PC-9 (cell line): ENCODE measurements around the gene SRP9. TPM values are rescaled to one million over a fixed set of nuclear protein-coding genes. Genes with fewer than 3 reads are reported as not detected.
"Not testable (repeated sequence)": the region's sequence is repeated elsewhere in the genome, so short reads cannot be mapped to it uniquely, and the experiment has no call there.

Experiments
- BruUV-seq: library from RNA; stranded (reverse); fragments of 400-500 nt; replicated peaks from 2 replicates; lab custom pipeline; 2021; lab: Mats Ljungman, UMichigan
- CTCF ChIA-PET: fragments of 300-600 bp; sonication (Branson Sonifier 250); formaldehyde crosslinking; loops from one replicate; lab custom pipeline; 2022; ENCODE audit warnings: antibody characterized with exemption; lab: Charles Lee
- POLR2A ChIA-PET: fragments of 300-600 bp; sonication (Branson Sonifier 250); formaldehyde crosslinking; loops from one replicate; lab custom pipeline; 2022; ENCODE audit warnings: antibody characterized with exemption; ENCODE audit not compliant: unreplicated experiment; lab: Charles Lee
- DNase-seq, 2 experiments: peaks; one replicate each; pipeline versions ENCODE4 v3.0.0 to v3.0.0-alpha.2; 2015 to 2022; ENCODE audit warnings: mixed read lengths in 1 of 2
- H2AFZ ChIP-seq: fragments of 200-600 bp; sonication (generic); 2 replicates; pipeline ENCODE4 v1.8.1; 2017; ENCODE audit warnings: antibody characterized with exemption
- H3F3A ChIP-seq: fragments of 200-600 bp; sonication (generic); 2 replicates; pipeline ENCODE4 v1.8.1; 2017; ENCODE audit warnings: antibody characterized with exemption, mild to moderate bottlenecking, low read depth; ENCODE audit not compliant: insufficient read depth
- H3K27ac ChIP-seq: fragments of 200-600 bp; sonication (generic); 2 replicates; pipeline ENCODE4 v1.6.1; 2016; ENCODE audit warnings: mixed run types
- H3K27me3 ChIP-seq: fragments of 200-600 bp; sonication (generic); 2 replicates; pipeline ENCODE4 v1.6.1; 2016; ENCODE audit warnings: low read depth, mixed run types; ENCODE audit not compliant: insufficient read depth
- H3K36me3 ChIP-seq: fragments of 200-600 bp; sonication (generic); 2 replicates; pipeline ENCODE4 v1.6.1; 2016; ENCODE audit warnings: low read depth, mixed run types
- H3K4me1 ChIP-seq: fragments of 200-600 bp; sonication (generic); replicated peaks from 2 replicates; pipeline ENCODE4 v1.6.1; 2016; ENCODE audit warnings: mixed run types; ENCODE audit not compliant: insufficient read depth
- H3K4me2 ChIP-seq: fragments of 200-600 bp; sonication (generic); 2 replicates; pipeline ENCODE4 v1.6.1; 2017; ENCODE audit warnings: mixed run types
- H3K4me3 ChIP-seq: fragments of 200-600 bp; sonication (generic); 2 replicates; pipeline ENCODE4 v1.6.1; 2016; ENCODE audit warnings: mixed run types
- H3K79me2 ChIP-seq: fragments of 200-600 bp; sonication (generic); 2 replicates; pipeline ENCODE4 v1.6.1; 2017; ENCODE audit warnings: low read depth, mixed run types
- H3K9me2 ChIP-seq: fragments of 200-600 bp; sonication (generic); 2 replicates; pipeline ENCODE4 v1.8.1; 2017; ENCODE audit warnings: mild to moderate bottlenecking; ENCODE audit not compliant: insufficient read depth
- H3K9me3 ChIP-seq: fragments of 200-600 bp; sonication (generic); 2 replicates; pipeline ENCODE4 v1.8.1; 2016; ENCODE audit warnings: low read depth; ENCODE audit not compliant: insufficient read depth
- H4K20me1 ChIP-seq: fragments of 200-600 bp; sonication (generic); 2 replicates; pipeline ENCODE4 v1.8.1; 2017; ENCODE audit not compliant: insufficient read depth
- EZH2 ChIP-seq: fragments of 200-600 bp; sonication (generic); IDR thresholded peaks from 2 replicates; pipeline ENCODE4 v1.8.0; 2017; ENCODE audit warnings: antibody characterized with exemption, low read depth
- intact Hi-C: fragments of 100-400 bp; cut with micrococcal nuclease; formaldehyde crosslinking; loops from one replicate; pipeline ENCODE4 v1.10.0; 2022; ENCODE audit not compliant: unreplicated experiment
- total RNA-seq: library from RNA; stranded (reverse); gene quantifications from 2 replicates; pipeline ENCODE4 v1.2.3, GENCODE V29; 2021
- TF ChIP-seq, protein P1 (sequence below): fragments of 200-600 bp; sonication (generic); conservative IDR thresholded peaks from 2 replicates; pipeline ENCODE4 v1.6.1; 2017; ENCODE audit warnings: mixed run types, antibody characterized with exemption, mild to moderate bottlenecking, moderate library complexity

The SRP9 gene
- total RNA-seq, 1 experiment from 2014 or later: 406 TPM

DNA sequence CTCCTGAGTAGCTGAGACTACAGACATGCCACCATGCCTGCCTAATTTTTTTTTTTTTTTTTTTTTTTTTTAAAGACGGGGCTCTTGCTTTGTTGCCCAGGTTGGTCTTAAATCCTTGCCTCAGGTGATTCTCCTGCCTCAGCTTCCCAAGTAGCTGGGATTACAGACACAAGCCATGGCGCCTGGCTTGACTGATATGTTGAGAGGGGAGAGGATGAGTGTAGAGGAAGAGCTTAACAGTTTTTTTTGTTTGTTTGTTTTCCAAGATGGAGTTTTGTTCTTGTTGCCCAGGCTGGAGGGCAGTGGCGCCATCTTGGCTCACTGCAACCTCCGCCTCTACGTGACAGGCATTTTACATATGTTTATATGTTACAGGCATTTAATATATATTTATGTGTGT, 2.5 kb downstream of the SRP9 start:
- intact Hi-C loops: no loop called here
- TF ChIP-seq EZH2: no peak
- TF ChIP-seq, protein P1, sequence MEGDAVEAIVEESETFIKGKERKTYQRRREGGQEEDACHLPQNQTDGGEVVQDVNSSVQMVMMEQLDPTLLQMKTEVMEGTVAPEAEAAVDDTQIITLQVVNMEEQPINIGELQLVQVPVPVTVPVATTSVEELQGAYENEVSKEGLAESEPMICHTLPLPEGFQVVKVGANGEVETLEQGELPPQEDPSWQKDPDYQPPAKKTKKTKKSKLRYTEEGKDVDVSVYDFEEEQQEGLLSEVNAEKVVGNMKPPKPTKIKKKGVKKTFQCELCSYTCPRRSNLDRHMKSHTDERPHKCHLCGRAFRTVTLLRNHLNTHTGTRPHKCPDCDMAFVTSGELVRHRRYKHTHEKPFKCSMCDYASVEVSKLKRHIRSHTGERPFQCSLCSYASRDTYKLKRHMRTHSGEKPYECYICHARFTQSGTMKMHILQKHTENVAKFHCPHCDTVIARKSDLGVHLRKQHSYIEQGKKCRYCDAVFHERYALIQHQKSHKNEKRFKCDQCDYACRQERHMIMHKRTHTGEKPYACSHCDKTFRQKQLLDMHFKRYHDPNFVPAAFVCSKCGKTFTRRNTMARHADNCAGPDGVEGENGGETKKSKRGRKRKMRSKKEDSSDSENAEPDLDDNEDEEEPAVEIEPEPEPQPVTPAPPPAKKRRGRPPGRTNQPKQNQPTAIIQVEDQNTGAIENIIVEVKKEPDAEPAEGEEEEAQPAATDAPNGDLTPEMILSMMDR: no peak
- ChIA-PET POLR2A (interaction anchor here (0.6 to 1.0 kb wide), 4 partner anchors 22 to 204 kb away, joined by 3 to 6 read pairs (median 4); no protein-coding TSS in a partner anchor), CTCF (interaction anchor here (0.6 kb wide), 1 partner anchor 24 kb away, joined by 20 read pairs; no protein-coding TSS in a partner anchor)
- H3F3A ChIP-seq: no peaks in the 10 kb centered on the region; the same call in 1 of the 2 replicates
- no peak overlapping the region for H3K27ac ChIP-seq
- no peak overlapping the region for H2AFZ ChIP-seq
- no TSS peak for BruUV-seq
- no peaks in the 10 kb centered on the region for H3K9me3 ChIP-seq
- no peaks in the 10 kb centered on the region for H3K9me2 ChIP-seq
- no peak for DNase-seq
- peaks cover 62% of the 10 kb centered on the region for H3K79me2 ChIP-seq
- peaks cover 21% of the 10 kb centered on the region for H4K20me1 ChIP-seq
- H3K4me2 ChIP-seq: peak overlapping the region; percentile 93; the same call in 1 of the 2 replicates
- H3K4me1 ChIP-seq: peaks cover 25% of the 10 kb centered on the region
- no peaks in the 10 kb centered on the region for H3K27me3 ChIP-seq
- peaks cover 24% of the 10 kb centered on the region for H3K36me3 ChIP-seq
- no peak overlapping the region; the same call in 1 of the 2 replicates for H3K4me3 ChIP-seq

DNA sequence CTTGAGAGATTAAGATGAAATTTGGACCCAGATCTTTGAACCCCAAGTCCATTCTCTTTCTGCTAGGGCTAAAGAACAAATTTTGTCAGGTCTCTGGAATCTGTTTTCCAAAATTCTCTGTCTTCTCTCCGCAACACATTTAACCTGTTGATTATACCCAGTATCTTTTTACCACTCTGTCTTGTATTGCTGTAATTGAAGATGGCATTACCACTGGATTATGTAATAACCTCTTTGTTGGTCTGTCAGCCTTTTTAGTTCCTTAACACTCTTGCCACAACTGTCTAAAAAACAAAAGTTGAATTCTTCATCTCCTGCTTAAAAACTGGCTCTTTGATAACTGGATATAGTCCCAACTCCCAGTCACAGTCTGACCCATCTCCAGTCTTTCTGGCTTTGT, 3.0 kb downstream of the SRP9 start:
- no peak overlapping the region for H3K4me2 ChIP-seq

DNA sequence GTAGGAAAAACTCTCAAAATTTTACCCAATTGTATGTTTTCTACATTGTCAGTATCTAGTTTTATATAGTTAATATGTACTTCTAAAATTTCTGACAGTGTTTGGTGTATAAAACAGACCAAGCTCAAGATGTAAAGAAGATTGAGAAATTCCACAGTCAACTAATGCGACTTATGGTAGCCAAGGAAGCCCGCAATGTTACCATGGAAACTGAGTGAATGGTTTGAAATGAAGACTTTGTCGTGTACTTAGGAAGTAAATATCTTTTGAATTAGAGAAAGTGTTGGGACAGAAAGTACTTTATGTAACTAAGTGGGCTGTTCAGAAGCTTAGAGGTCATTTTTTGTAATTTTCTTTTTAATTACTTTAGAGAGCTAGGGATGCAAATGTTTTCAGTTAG, 11.5 kb downstream of the SRP9 start:
- POLR2A ChIA-PET: not testable (repeated sequence)
- H3K79me2 ChIP-seq: peaks cover 33% of the 10 kb centered on the region

More for the DNA sequence above, 3.0 kb downstream of the SRP9 start:
- CTCF ChIA-PET: interaction anchor here (0.6 kb wide), 1 partner anchor 24 kb away, joined by 20 read pairs; no protein-coding TSS in a partner anchor
- POLR2A ChIA-PET: interaction anchor here (0.6 to 0.7 kb wide), 3 partner anchors 21 to 273 kb away, joined by 3 read pairs; no protein-coding TSS in a partner anchor
- DNase-seq: no peak
- Histone ChIP-seq H3F3A (no peaks in the 10 kb centered on the region; the same call in none of the 2 replicates), H3K27me3 (no peaks in the 10 kb centered on the region), H3K4me3 (no peak overlapping the region), H3K79me2 (peaks cover 64% of the 10 kb centered on the region), H2AFZ (no peak overlapping the region), H3K27ac (no peak overlapping the region), H3K36me3 (peaks cover 29% of the 10 kb centered on the region), H3K9me3 (no peaks in the 10 kb centered on the region), H4K20me1 (peaks cover 21% of the 10 kb centered on the region), H3K4me1 (peaks cover 25% of the 10 kb centered on the region), H3K9me2 (no peaks in the 10 kb centered on the region)
- BruUV-seq: no TSS peak
- TF ChIP-seq, protein P1: no peak
- no peak for TF ChIP-seq EZH2
- intact Hi-C loops: no loop called here

More for the DNA sequence above, 11.5 kb downstream of the SRP9 start:
- H3K4me3 ChIP-seq, H3K4me1 ChIP-seq, BruUV-seq, H3K4me2 ChIP-seq, H3K9me3 ChIP-seq, H3K27me3 ChIP-seq, H2AFZ ChIP-seq, H3K9me2 ChIP-seq, intact Hi-C loops, DNase-seq, CTCF ChIA-PET, H4K20me1 ChIP-seq, H3K27ac ChIP-seq: not testable (repeated sequence)
- Histone ChIP-seq H3K36me3 (peaks cover 50% of the 10 kb centered on the region), H3F3A (peaks cover 36% of the 10 kb centered on the region)
